Sigmoid colon (tissue), 3 donors: Measurements from ENCODE around the gene RUNX2.

ENCODE experiments used
- POLR2A ChIP-seq, 2 donors: fragments of 450-650 bp; IDR thresholded peaks; one replicate each; pipeline ENCODE4 v1.6.1; 2016; ENCODE audit warnings: antibody characterized with exemption in 2 of 2, mild to moderate bottlenecking in 2 of 2, moderate library complexity in 2 of 2
- TF ChIP-seq, protein P1 (sequence below), 4 experiments: fragments of 450-650 bp in 3 of 4; fragments of 200-600 bp in 1 of 4; IDR thresholded peaks; one replicate each; pipeline ENCODE4 v1.5.1; 2016 to 2019; ENCODE audit warnings: antibody characterized with exemption in 4 of 4, mild to moderate bottlenecking in 3 of 4, moderate library complexity in 2 of 4

GRCh38 chr6:45495429-45496084 is 167.4 kb downstream of the RUNX2 start:
- TF ChIP-seq, protein P1, sequence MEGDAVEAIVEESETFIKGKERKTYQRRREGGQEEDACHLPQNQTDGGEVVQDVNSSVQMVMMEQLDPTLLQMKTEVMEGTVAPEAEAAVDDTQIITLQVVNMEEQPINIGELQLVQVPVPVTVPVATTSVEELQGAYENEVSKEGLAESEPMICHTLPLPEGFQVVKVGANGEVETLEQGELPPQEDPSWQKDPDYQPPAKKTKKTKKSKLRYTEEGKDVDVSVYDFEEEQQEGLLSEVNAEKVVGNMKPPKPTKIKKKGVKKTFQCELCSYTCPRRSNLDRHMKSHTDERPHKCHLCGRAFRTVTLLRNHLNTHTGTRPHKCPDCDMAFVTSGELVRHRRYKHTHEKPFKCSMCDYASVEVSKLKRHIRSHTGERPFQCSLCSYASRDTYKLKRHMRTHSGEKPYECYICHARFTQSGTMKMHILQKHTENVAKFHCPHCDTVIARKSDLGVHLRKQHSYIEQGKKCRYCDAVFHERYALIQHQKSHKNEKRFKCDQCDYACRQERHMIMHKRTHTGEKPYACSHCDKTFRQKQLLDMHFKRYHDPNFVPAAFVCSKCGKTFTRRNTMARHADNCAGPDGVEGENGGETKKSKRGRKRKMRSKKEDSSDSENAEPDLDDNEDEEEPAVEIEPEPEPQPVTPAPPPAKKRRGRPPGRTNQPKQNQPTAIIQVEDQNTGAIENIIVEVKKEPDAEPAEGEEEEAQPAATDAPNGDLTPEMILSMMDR (IDR thresholded peaks at IDR 0.05), result no peak
- TF ChIP-seq POLR2A (IDR thresholded peaks at IDR 0.05), result no peak
